Activated naive CD8-positive, alpha-beta T cell treated with anti-CD3 and anti-CD28 coated beads, Interleukin-2, amount 50 U/mL, for 24 hours (primary cell): ENCODE results near the gene OR10A7.
"Not testable (repeated sequence)": the region's sequence is repeated elsewhere in the genome, so short reads cannot be mapped to it uniquely, and the experiment has no call there.

Experiments used
- ATAC-seq: fragments of 150-1000 bp; cut with Tn5 transposase; one replicate; pipeline ENCODE4 v1.10.0; 2021
- DNase-seq: peaks from one replicate; pipeline ENCODE4 v3.0.0; 2021
- H3K27ac Mint-ChIP-seq: one replicate; pipeline ENCODE4 v1.8.0; 2021; ENCODE audit warnings: mild to moderate bottlenecking, mixed read lengths
- H3K27me3 Mint-ChIP-seq: one replicate; pipeline ENCODE4 v1.8.0; 2021; ENCODE audit warnings: mixed read lengths
- H3K36me3 Mint-ChIP-seq: one replicate; pipeline ENCODE4 v1.8.0; 2021; ENCODE audit warnings: low read depth, mixed read lengths
- H3K4me1 Mint-ChIP-seq: one replicate; pipeline ENCODE4 v1.8.0; 2021; ENCODE audit warnings: mixed read lengths
- H3K4me3 Mint-ChIP-seq: one replicate; pipeline ENCODE4 v1.8.0; 2021; ENCODE audit warnings: mild to moderate bottlenecking, moderate library complexity, mixed read lengths
- H3K9me3 Mint-ChIP-seq: one replicate; pipeline ENCODE4 v1.8.0; 2021; ENCODE audit warnings: mixed read lengths

OR10A7 gene, protein sequence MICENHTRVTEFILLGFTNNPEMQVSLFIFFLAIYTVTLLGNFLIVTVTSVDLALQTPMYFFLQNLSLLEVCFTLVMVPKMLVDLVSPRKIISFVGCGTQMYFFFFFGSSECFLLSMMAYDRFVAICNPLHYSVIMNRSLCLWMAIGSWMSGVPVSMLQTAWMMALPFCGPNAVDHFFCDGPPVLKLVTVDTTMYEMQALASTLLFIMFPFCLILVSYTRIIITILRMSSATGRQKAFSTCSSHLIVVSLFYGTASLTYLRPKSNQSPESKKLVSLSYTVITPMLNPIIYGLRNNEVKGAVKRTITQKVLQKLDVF

GRCh38 chr12:55220725-55221124, at the start of gene OR10A7:
TSS of gene OR10A7 (plus strand) at chr12:55221025. CDS start at chr12:55221025, 0 bp downstream.
- no peak for ATAC-seq

GRCh38 chr12:55171445-55171844, 49.4 kb upstream of the OR10A7 start:
- H3K27ac Mint-ChIP-seq: no peak overlapping the region
- no peaks in the 10 kb centered on the region for H3K9me3 Mint-ChIP-seq
- no peak overlapping the region for H3K4me3 Mint-ChIP-seq
- no peaks in the 10 kb centered on the region for H3K36me3 Mint-ChIP-seq
- H3K4me1 Mint-ChIP-seq: no peaks in the 10 kb centered on the region
- H3K27me3 Mint-ChIP-seq: peaks cover 9% of the 10 kb centered on the region
- DNase-seq (no peak), ATAC-seq (no peak)

More at GRCh38 chr12:55220725-55221124, at the start of gene OR10A7:
- Mint-ChIP-seq H3K4me1 (no peaks in the 10 kb centered on the region), H3K36me3 (no peaks in the 10 kb centered on the region), H3K9me3 (no peaks in the 10 kb centered on the region), H3K4me3 (no peak within 1 kb of the TSS), H3K27me3 (peaks cover 8% of the 10 kb centered on the region), H3K27ac (no peak within 1 kb of the TSS)
- DNase-seq: no peak

- DNase-seq, H3K27ac Mint-ChIP-seq, H3K4me3 Mint-ChIP-seq: not testable (repeated sequence)
Observed at GRCh38 chr12:55171846-55172245, 49.0 kb upstream of the OR10A7 start.

DNA sequence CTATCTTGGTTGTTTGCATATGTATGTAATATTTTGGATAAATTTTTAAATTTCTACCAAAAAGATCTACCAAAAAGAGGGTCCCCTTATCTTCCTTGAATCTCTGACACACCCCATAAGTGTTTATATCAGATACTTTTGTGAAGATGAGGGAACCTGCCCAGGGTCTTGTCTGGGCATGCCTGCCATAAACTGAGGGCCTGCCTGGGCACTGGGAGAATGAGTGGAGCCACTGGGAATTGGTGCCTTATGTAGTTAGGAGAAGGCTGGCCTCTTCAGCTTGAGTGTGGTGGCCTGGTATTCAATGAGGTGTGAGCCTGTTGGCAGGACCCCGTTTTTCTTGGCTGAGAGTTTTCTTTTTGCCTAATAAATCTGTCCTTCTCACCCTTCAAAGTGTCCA, 48.1 kb upstream of the OR10A7 start:
- ATAC-seq: no peak
- no peaks in the 10 kb centered on the region for H3K36me3 Mint-ChIP-seq
- H3K4me3 Mint-ChIP-seq: no peak overlapping the region
- H3K27ac Mint-ChIP-seq: no peak overlapping the region
- DNase-seq: no peak
- H3K4me1 Mint-ChIP-seq: no peaks in the 10 kb centered on the region
- H3K9me3 Mint-ChIP-seq: no peaks in the 10 kb centered on the region
- peaks cover 11% of the 10 kb centered on the region for H3K27me3 Mint-ChIP-seq

More at GRCh38 chr12:55171846-55172245, 49.0 kb upstream of the OR10A7 start:
- not testable (repeated sequence) for H3K9me3 Mint-ChIP-seq, H3K27me3 Mint-ChIP-seq, ATAC-seq, H3K4me1 Mint-ChIP-seq, H3K36me3 Mint-ChIP-seq

GRCh38 chr12:55173456-55173855, 47.4 kb upstream of the OR10A7 start:
- no peak for DNase-seq
- Mint-ChIP-seq H3K4me3 (no peak overlapping the region), H3K27ac (no peak overlapping the region), H3K27me3 (peaks cover 19% of the 10 kb centered on the region), H3K9me3 (no peaks in the 10 kb centered on the region), H3K4me1 (no peaks in the 10 kb centered on the region), H3K36me3 (no peaks in the 10 kb centered on the region)
- ATAC-seq: no peak

GRCh38 chr12:55188573-55188972, 32.3 kb upstream of the OR10A7 start:
- H3K4me3 Mint-ChIP-seq: no peak overlapping the region
- peaks cover 24% of the 10 kb centered on the region for H3K27me3 Mint-ChIP-seq
- H3K9me3 Mint-ChIP-seq: no peaks in the 10 kb centered on the region
- DNase-seq (no peak), ATAC-seq (no peak)
- no peak overlapping the region for H3K27ac Mint-ChIP-seq
- no peaks in the 10 kb centered on the region for H3K4me1 Mint-ChIP-seq
- no peaks in the 10 kb centered on the region for H3K36me3 Mint-ChIP-seq

- peaks cover 28% of the 10 kb centered on the region for H3K27me3 Mint-ChIP-seq
- H3K27ac Mint-ChIP-seq: no peak overlapping the region
- H3K9me3 Mint-ChIP-seq: no peaks in the 10 kb centered on the region
- H3K36me3 Mint-ChIP-seq: no peaks in the 10 kb centered on the region
- H3K4me1 Mint-ChIP-seq: no peaks in the 10 kb centered on the region
- ATAC-seq (peak; percentile 75), DNase-seq (peak; percentile 32)
- H3K4me3 Mint-ChIP-seq: no peak overlapping the region
Observed at GRCh38 chr12:55188974-55189556, 31.8 kb upstream of the OR10A7 start.

DNA sequence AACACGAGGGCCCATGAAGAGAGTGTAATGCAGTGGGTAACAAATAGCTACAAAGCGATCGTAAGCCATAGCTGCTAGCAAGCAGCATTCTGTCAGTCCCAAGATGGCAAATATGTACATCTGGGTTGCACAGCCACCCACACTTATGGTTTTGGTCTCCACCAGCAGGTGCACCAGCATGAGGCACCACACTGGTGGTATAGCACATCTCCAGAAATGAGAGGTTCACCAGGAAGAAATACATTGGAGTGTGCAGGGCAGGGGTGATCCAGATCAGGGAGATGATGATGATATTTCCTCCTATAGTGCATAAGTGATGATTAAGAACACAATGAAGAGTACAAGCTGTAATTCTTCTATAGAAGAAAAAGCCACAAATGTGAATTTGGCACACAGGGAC, 26.4 kb upstream of the OR10A7 start:
- no peak overlapping the region for H3K4me3 Mint-ChIP-seq
- H3K4me1 Mint-ChIP-seq: no peaks in the 10 kb centered on the region
- peaks cover 38% of the 10 kb centered on the region for H3K27me3 Mint-ChIP-seq
- DNase-seq: no peak
- no peak for ATAC-seq
- H3K27ac Mint-ChIP-seq: no peak overlapping the region
- no peaks in the 10 kb centered on the region for H3K36me3 Mint-ChIP-seq
- H3K9me3 Mint-ChIP-seq: no peaks in the 10 kb centered on the region

- DNase-seq (no peak), ATAC-seq (peak; percentile 52)
- H3K27me3 Mint-ChIP-seq: peaks cover 27% of the 10 kb centered on the region
- no peak overlapping the region for H3K4me3 Mint-ChIP-seq
- H3K27ac Mint-ChIP-seq: no peak overlapping the region
- H3K4me1 Mint-ChIP-seq: no peaks in the 10 kb centered on the region
- no peaks in the 10 kb centered on the region for H3K9me3 Mint-ChIP-seq
- H3K36me3 Mint-ChIP-seq: no peaks in the 10 kb centered on the region
Observed at GRCh38 chr12:55226523-55226922, 5.7 kb downstream of the OR10A7 start.

GRCh38 chr12:55227643-55228042, 6.8 kb downstream of the OR10A7 start:
- Mint-ChIP-seq H3K27ac (no peak overlapping the region), H3K27me3 (peaks cover 33% of the 10 kb centered on the region), H3K4me3 (no peak overlapping the region), H3K4me1 (no peaks in the 10 kb centered on the region), H3K36me3 (no peaks in the 10 kb centered on the region), H3K9me3 (no peaks in the 10 kb centered on the region)
- no peak for DNase-seq
- ATAC-seq: no peak

DNA sequence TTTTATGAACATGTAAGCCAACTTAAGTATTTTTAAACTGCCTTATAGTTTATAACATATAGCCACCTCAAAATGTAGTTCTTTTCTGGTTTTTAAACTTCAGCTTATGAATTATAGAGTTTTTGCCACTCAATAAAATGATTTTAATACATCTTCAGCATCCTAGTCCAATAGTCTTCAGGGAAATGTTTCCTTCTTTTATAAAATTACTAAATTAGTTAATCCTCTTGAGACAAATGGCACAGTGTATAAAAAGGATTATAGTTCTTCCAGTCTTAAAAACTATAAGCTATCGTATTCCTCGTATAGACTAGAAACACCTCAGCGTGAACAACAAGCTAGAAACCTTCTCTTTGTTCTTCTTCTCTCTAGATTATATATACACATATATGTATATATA, 23.5 kb downstream of the OR10A7 start, which contains the start of gene OR6C74:
Gene OR6C74, plus strand, starts transcription at position 301 of the 400 bp plus-strand sequence. CDS start 2,679 bp downstream, outside the sequence.
- ATAC-seq: no peak

GRCh38 chr12:55246159-55246558, 25.3 kb downstream of the OR10A7 start:
- no peak for ATAC-seq
- no peak for DNase-seq
- Mint-ChIP-seq H3K27ac (no peak overlapping the region), H3K36me3 (no peaks in the 10 kb centered on the region), H3K27me3 (peaks cover 9% of the 10 kb centered on the region), H3K9me3 (no peaks in the 10 kb centered on the region), H3K4me3 (no peak overlapping the region), H3K4me1 (no peaks in the 10 kb centered on the region)

More for the DNA sequence above, 23.5 kb downstream of the OR10A7 start, which contains the start of gene OR6C74:
- Mint-ChIP-seq H3K4me3 (no peak within 1 kb of the TSS), H3K4me1 (no peaks in the 10 kb centered on the region), H3K36me3 (no peaks in the 10 kb centered on the region), H3K9me3 (no peaks in the 10 kb centered on the region), H3K27ac (no peak within 1 kb of the TSS), H3K27me3 (peaks cover 9% of the 10 kb centered on the region)
- DNase-seq: no peak

DNA sequence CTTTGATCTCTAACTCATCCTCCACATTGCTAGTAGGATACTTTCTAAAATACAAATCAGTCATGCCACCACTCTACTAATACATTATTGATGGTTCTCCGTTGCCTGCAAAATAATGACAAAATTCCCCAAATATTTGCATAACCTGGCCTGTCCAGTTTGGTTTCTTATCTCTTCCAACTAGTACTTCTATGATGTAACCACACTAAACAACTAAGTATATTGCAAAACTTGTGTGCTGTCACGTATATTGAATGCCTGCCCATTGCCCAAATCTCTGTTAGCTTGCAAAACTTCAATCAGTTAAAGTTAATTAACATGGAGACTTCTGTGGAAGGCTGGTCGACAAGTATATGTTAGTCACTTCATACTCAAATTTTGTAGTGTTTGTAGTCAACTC, 30.1 kb downstream of the OR10A7 start:
- no peaks in the 10 kb centered on the region for H3K4me1 Mint-ChIP-seq
- DNase-seq (no peak), ATAC-seq (no peak)
- no peak overlapping the region for H3K27ac Mint-ChIP-seq
- H3K27me3 Mint-ChIP-seq: peaks cover 5% of the 10 kb centered on the region
- no peaks in the 10 kb centered on the region for H3K9me3 Mint-ChIP-seq
- H3K4me3 Mint-ChIP-seq: no peak overlapping the region
- H3K36me3 Mint-ChIP-seq: no peaks in the 10 kb centered on the region

GRCh38 chr12:55253281-55253680, 32.5 kb downstream of the OR10A7 start:
- Mint-ChIP-seq H3K27ac (no peak overlapping the region), H3K27me3 (peaks cover 4% of the 10 kb centered on the region), H3K4me1 (no peaks in the 10 kb centered on the region), H3K9me3 (no peaks in the 10 kb centered on the region), H3K36me3 (no peaks in the 10 kb centered on the region), H3K4me3 (no peak overlapping the region)
- ATAC-seq: no peak
- no peak for DNase-seq

GRCh38 chr12:55256831-55257230, 36.0 kb downstream of the OR10A7 start:
- H3K27me3 Mint-ChIP-seq: peaks cover 6% of the 10 kb centered on the region
- DNase-seq (no peak), ATAC-seq (no peak)
- no peaks in the 10 kb centered on the region for H3K4me1 Mint-ChIP-seq
- no peaks in the 10 kb centered on the region for H3K36me3 Mint-ChIP-seq
- no peaks in the 10 kb centered on the region for H3K9me3 Mint-ChIP-seq
- no peak overlapping the region for H3K4me3 Mint-ChIP-seq
- no peak overlapping the region for H3K27ac Mint-ChIP-seq
